Measurements from ENCODE around the gene PTPRM.

Gene PTPRM

DNA sequence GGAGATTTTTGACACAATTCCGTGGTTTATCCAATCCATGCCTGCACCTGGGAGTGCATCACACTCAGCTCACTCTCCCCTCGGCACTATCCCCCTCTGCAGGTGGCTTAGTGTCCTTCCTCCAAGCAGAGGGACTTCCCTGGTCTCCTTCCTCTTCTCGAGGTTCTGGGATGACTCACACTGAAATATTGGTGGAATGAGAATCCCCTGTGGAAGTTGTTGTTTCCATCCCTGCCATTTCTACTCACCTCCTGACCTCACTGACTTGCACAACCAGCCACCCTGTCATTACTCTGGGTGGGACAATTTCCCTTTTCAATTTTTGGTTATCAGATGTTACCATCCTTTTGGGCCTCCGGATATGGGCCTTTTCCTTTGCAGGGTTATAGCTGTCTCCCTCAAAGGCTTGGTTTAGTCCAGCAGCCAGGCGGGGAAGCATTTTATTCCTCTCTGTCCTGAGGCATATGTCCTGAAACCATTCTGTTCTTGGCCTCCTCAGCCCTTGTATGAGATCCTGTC lies 59.9 kb downstream of the PTPRM start:
- DNase-seq (ENCODE audit: low read depth), result no peak

DNA sequence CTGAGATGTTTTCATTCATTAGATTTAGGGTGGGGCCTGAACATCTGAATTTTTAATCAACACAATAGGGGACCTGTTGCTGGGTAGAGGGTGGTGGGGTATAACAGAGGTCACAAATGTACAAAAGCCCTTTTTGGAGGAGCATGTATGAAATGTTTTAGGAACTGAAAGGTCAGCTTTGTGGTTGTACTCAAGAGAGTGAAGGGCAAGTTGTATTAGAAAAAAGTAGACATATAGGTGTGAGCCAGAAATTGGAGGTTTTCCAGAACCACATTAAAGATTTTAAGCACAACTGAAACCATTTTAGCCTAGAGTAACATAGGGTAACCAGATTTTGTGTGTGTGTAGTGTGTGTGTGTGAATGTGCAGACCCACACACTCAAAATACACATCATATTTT lies 62.3 kb downstream of the PTPRM start:
- DNase-seq (ENCODE audit: low read depth), result no peak

DNA sequence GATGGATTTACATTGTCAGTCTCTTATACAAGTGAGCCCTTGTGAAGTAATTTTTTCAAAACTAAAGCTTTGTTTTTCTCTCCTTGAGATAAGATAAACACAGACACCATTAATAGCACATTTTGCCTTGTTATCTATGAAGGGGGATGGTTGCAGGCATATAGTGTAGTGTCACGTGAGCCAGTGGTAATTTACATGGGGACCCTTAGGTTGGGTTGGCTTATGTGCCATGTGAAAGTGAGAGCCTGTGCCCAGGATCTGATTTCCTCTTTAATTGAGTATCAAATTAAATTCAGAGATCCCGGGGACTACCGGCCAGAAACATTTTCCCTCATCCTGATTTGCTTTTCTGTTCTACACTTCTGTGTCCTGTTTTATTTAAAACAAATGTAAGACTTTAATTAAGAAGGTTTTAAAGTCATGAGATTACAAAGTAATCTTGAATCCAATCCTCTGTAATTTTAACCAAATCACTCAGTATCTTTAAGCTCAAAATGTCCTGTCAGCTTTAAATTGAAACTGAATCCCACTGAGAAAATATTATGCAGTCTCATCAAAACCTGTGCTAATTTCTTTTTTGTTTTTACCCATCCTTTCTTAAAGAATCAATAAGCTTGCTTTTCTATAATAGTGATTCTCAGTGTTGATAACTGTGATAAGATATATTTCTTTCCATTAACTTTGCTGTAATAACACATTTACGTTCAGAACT lies 63.8 kb downstream of the PTPRM start:
- no peak for DNase-seq (ENCODE audit: low read depth)

- no peak for DNase-seq (ENCODE audit: low read depth)
Measured at GRCh38 chr18:7632152-7633098, 65.3 kb downstream of the PTPRM start.

DNA sequence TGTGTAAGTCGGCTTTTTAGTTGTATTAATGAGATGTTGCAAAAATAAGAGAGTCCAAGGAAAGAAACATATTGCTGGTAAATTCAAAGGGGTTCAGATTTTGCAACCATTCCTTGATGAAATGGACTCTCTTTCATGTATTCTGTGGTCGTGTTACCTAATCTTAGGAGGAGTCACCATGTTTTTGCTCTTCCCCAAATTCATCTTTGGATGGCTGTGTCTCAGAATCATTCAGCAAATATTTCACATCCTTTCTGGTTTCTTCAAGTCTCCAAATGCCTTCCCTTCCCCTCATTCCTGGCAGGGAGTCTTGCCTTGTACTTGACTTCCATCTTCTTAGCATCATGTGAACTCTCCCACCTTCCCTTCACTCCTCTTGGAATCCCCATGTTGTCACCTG lies 66.1 kb downstream of the PTPRM start:
- no peak for DNase-seq (ENCODE audit: low read depth)

- DNase-seq (ENCODE audit: low read depth), result no peak
Measured at GRCh38 chr18:7635948-7636347, 68.8 kb downstream of the PTPRM start.

DNA sequence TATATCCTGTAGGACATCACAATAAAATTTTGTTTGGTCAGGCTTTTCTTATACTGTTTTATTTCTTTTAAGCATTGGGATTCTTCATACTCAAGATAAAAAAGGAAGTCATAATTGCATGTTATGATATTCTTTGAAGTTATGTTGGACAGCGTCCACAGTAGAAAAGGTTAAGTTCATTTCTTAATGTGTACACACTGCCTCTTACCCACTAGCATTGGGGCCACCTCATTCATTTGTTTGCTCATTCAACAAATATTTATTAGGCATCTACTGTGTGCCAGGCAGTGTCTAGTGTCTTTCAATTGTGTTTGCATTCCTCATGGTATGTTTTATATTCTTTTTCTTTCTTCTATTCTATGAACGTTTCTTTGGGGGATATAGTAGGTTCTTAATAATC lies 70.2 kb downstream of the PTPRM start:
- DNase-seq (ENCODE audit: low read depth), result no peak

- no peak for DNase-seq (ENCODE audit: low read depth)
Measured at GRCh38 chr18:7638321-7638720, 71.2 kb downstream of the PTPRM start.

DNA sequence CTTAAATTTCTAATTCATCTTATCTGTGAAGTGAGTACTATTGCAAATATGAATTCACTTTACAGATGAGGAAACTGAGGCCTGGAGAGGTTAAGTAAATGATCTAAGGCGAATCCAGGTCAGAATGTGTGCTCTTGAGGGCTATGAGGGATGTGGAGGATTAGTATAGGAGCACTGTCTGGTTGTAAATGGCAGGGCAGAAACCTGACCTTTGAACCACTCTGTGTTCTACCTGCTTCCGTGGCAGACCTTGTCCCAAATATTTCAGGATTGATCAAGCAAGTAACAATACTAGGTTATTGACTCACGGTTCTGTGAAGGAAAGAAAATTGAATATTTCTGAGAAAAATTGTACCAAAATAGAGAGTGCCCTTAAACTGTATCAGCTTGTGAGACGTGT lies 74.7 kb downstream of the PTPRM start:
- no peak for DNase-seq (ENCODE audit: low read depth)

- no peak for DNase-seq (ENCODE audit: low read depth)
Measured at GRCh38 chr18:7642331-7642890, 75.3 kb downstream of the PTPRM start.

DNA sequence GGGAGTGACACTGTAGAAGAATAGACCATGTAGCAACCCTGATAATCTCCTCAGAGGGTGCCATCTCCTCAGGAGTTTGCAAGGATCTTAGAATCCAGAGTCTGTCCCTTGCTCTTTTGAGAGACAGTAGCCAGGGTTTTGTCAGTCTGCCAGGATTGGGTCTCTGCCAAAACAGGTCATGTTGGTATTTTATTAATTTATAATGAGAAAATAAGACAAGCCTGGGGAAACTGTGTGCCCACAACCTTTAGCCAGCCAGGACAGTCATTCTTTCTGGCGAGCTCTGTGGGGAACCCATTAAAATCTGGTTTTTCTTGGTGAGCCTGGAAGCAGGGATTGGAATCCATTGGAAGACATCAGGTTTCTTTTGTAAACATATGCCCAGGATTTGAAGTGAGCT lies 78.6 kb downstream of the PTPRM start:
- no peak for DNase-seq (ENCODE audit: low read depth)

GRCh38 chr18:7646174-7646886 lies 79.2 kb downstream of the PTPRM start:
- DNase-seq (ENCODE audit: low read depth), result no peak

DNA sequence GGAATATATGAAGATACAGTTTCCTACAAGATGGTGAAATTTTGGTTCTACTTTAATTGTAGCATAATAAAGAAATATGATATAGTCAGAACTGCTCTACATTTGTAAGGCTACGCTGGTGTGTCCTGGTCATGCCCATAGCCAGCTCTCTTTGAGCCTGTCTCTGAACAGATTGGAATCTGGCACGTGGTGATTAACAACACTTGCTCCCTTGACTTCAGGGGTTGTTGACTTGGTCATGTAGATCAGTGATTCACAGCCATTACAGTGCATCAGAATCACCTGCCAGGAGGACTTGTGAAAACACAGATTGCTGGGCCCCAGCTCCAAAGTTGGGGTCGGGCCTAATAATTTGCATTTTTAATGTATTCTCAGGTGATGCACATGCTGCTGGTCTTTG lies 80.4 kb downstream of the PTPRM start:
- no peak for DNase-seq (ENCODE audit: low read depth)

- no peak for DNase-seq (ENCODE audit: low read depth)
Measured at GRCh38 chr18:7657050-7657449, 89.9 kb downstream of the PTPRM start.

GRCh38 chr18:7657937-7658336 lies 90.8 kb downstream of the PTPRM start:
- DNase-seq (ENCODE audit: low read depth), result no peak

DNA sequence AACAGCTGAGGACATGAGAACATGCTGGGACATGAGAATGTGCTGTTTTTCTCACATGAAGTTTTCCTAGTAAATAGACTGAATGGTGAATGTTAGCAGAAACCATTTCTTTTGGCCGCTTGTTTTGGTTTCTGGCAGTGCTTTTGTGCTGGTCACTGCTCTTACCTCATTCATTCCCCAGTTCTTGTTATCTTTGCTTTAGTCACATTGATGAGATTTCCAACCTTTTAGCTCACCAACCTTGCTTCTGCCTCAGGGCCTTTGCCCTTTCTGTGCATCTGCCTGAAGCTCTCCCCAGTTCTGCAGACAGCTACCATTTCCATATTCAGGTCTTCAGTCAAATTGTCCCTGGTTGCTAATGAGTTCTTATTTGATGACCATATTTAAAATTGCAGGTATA lies 91.6 kb downstream of the PTPRM start:
- no peak for DNase-seq (ENCODE audit: low read depth)

- DNase-seq (ENCODE audit: low read depth), result no peak
Measured at GRCh38 chr18:7661207-7661606, 94.1 kb downstream of the PTPRM start.

DNA sequence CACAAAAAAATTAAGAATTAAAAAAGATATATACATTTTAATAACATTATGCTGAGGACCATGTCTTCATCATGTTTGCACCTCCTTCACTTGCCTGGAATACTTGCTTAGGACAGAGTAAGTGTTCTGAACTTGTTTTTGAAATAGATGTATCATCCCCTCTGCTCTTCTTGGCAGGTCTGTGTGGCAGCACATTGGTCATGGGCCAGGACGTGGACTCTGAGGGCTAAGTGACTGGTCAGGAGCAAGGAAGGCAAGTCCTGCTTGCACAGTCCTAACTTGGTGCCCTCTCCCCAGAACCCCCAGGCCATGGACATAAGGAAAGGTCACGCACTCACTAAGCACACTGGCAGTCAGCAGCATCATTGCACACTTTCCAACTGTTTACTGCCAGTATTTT lies 95.8 kb downstream of the PTPRM start:
- DNase-seq (ENCODE audit: low read depth), result no peak

GRCh38 chr18:7663366-7664312 lies 96.5 kb downstream of the PTPRM start:
- no peak for DNase-seq (ENCODE audit: low read depth)

- no peak for DNase-seq (ENCODE audit: low read depth)
Measured at GRCh38 chr18:7666195-7666776, 99.2 kb downstream of the PTPRM start.

DNA sequence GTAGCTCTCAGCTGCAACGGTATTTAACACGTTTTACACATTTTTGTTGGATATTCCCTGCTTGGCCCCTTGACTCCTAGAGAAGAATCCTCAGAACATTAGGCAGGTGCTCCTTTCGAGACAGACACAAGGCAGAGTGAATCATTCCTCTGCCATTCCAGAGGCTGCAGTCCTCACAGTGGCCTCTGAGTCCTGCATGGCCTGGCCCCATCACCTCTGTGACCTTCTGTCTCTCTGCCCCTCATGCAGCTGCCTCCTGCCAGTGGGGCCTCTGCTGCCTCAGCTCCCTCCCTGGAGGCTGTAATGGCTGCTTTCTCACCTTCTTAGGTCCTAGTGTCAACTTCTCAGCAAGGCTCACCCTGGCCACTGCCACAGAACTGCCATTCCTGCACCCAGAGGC lies 101.3 kb downstream of the PTPRM start:
- DNase-seq (ENCODE audit: low read depth), result no peak
